Hematopoietic multipotent progenitor cell treated with erythropoietin and hydrocortisone succinate and interleukin-3 and kit ligand, for 6 days (in vitro differentiated cells): ENCODE measurements around the gene DNAJB1.

Experiments
- DNase-seq: peaks from one replicate; pipeline ENCODE4 v3.0.0-alpha.2; 2015

The DNAJB1 gene

DNA sequence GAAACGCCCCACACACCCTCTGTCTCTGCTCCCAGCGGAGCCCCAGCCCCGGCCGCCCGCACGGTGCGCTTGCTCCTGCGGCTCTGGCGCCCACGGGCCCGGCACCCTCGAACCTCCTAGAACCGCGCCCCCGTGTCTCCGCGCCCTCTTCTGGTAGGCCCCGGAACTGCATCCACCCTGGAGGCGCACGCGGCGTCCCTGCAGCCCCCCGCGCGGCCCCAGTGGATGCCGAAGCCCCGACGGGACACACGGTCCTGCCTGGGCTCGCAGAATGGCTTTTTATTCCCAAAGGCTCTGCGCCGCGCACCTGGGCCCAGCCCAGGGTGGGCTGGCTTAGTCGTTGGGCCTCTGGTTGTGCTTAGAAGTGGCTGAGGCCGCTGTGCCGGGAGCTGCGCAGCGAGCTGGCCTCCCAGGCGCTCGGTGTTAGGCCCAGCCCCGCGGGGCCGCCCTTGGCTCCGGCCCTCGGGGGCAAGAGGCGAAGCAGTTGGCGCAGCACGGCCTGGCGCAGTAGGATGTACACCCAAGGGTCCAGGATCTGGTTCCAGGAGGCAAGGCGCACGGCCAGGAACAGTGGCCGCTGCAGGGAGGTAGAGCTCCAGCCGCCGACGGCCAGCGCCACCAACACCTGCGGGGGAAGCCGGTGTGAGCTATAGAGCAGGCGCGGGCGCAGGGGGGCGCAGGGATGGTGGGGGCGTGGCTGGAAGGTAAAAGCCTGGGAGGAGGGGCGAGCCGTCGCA, 45.8 kb downstream of the DNAJB1 start:
- DNase-seq, result peak; percentile 78

GRCh38 chr19:14471436-14472187, 46.6 kb downstream of the DNAJB1 start:
- no peak for DNase-seq

GRCh38 chr19:14470031-14470876, 47.9 kb downstream of the DNAJB1 start:
- no peak for DNase-seq

GRCh38 chr19:14467816-14468215, 50.4 kb downstream of the DNAJB1 start:
- DNase-seq, result no peak

DNA sequence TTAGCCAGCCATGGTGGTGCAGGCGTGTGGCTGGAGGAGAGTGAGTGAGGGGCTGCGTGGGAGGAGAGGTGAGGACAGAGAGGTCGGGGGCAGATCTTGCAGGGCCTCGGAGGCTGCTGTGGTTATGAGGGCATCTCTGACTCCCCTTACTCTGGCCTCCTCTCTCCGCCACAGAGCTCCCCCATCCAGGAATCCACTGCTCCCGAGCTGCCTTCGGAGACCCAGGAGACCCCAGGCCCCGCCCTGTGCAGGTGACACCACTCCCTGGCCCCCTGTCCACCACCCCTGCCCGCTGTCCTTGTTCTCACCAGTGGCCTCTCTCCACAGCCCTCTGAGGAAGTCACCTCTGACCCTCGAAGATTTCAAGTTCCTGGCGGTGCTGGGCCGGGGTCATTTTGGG, 50.8 kb downstream of the DNAJB1 start:
- no peak for DNase-seq
